HG02943 (cell line): ENCODE measurements around the gene DNM2.
"Not testable (repeated sequence)": the region's sequence is repeated elsewhere in the genome, so short reads cannot be mapped to it uniquely, and the experiment has no call there.

ENCODE experiments used
- ATAC-seq: cut with Tn5 transposase; IDR thresholded peaks from one replicate; pipeline ENCODE4 v1.9.1; 2021; ENCODE audit warnings: mild to moderate bottlenecking, low read depth, moderate library complexity; ENCODE audit not compliant: unreplicated experiment

The DNM2 gene

DNA sequence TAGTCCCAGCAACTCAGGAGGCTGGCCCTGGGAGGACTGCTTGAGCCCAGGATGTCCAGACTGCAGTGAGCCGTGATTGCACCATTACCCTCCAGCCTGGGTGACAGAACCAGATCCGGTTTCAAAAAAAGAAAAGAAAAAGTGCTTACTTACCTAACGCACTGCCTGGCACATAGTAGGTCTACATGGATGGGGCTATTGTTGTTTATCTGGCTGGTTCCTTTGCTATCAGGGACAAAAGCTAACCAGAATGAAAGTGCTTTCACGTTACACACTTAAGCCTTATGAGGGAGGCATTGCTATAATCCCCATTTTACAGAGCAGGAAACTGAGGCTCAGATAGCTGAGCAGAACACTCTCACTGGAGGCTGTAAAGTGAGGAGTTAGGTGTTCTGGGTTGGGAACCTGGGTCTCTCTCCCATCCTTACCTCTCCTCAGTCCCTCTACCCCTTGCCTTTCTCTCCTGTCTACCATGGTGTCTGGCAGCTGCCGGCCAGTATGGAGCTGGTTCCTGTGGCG is 2.8 kb downstream of the DNM2 start:
- ATAC-seq: no peak

DNA sequence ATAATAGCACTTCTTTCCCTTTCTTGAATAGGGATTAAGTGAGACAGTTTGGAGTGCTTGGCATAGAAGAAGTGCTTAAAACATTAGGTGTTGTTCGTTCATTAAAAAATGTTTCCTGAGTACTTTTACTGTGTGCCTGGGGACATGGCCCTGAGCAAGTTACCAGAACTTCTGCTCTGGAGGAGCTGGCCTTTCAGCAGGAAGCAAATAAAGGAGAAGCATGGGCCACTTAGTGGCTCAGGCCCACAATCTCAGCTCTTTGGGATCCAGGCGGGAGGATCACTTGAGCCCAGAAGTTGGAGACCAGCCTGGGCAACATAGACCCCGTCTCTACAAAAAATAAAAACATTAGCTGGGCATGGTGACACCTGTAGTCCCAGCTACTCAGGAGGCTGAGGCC is 5.7 kb downstream of the DNM2 start:
- ATAC-seq: no peak

DNA sequence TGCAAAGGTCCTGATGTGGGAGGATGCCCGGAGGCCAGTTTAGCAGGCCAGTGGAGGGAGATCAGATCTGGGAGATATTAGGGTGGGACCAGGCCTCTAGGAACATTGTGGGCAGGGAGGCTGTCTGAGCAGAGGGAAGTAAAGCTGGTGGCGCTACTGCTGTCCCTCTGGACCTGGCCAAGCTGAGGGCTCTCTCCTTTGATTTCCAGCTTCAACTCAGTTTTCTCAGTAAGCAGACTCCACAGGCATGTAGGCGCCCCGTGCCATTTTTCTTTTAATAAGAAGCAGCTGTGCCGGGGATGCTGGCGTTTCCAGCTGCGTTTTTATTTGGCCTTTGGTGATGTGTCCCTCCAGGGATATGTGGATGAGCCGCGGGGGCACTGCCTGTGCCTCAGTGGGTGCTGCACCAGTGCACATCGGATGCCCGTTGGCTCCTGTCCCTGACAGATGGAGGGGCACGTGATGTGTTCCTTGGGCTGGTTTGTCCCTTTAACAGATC is 6.7 kb downstream of the DNM2 start:
- no peak for ATAC-seq

DNA sequence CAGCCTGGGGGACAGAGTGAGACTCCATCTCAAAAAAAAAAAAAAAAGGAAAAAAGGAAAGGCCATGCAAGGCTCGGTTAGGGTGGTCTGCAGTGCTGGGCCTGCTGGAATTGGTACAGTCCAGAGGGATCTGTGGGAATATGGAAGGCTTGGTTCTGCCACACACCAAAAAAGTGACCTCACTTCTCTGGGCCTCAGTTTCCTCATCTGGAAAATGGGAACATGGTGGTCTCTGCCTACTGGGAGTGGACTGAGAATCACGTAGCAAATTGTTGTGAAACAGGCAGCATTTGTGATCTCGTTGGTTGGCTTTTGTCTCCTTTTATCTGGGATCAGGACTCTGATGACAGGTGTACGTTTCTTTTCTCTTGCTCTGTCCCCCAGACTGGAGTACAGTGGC is 7.5 kb downstream of the DNM2 start:
- ATAC-seq: no peak

DNA sequence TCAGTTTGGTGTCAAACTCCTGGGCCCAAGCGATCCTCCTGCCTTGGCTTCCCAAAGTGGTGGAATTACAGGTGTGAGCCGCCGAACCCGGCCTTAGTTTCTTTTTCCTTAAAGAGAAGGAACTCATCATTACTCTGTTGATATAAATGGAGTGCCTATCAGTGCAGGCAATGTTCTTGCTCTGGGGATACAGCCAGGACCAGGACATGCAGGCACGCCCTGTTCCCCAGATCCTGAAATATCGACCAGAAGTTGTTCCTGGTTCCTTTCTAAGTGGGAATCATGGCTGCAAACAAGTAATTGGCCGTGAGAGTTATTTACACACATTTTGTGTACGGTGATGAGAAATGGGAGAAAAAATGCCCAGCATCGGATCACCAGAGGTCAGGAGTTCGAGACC is 8.4 kb downstream of the DNM2 start:
- ATAC-seq: no peak

DNA sequence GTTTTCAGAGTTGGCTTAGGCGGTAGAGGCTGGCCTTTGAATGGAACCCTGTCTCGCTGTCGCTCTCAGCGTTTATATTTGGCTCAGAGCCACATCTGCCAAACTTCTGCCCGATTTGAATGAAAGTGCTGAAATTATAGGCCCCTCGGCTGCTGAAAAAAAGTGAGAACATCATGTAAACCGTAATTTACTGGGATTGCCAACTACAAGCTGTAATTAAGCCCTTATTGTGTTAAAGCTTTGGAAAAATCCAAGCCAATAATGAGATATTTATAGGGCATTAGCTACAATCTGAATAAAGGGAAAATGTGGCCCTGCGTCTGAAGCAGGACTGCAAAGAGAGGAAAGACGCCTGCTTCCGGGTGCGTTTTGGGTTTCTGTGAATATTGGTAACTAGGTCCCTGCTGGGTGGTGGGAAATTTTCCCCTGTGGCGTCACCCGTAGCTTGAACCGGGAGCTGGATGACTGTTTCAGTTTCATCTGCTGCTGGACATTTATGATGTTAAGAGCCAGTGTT is 9.9 kb downstream of the DNM2 start:
- ATAC-seq: no peak

DNA sequence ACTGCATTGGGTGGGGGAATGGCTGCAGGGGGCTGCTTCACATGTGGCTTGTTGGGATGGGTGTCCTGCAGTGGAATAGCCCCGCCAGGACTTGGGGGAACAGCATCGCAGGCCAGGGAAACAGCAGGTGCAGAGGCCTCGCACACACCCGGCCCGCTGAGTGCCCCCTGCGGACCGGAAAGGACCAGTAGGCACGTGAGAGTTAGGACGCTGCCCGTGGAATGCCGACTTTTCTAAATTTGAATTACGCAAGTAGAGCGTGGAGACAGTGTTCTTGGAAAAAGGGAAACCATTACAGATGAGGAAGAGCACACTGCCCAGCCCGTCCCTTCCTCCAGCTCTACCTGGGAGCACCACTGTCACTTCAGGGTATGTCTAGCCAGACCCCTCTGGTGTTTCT is 11.5 kb downstream of the DNM2 start:
- ATAC-seq: no peak

DNA sequence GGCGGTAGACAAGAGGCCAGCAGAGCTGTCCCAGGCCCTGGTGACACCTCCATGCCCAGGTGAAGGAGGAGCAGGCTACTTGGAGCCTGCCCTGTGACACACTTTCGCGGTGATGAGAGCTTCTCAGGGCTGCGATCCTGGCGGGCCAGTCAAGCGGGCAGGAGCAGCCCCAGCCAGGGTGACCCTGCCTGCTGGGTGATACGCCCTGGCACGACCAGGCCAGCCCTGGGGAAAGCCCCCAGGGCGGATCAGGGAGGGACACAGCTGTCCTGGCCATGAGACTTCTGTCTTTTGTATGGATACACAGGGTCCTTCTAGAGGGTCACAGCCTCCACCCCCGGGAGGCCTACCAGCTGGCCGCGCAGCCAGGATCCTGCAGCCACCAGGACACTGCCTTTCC is 13.1 kb downstream of the DNM2 start:
- no peak for ATAC-seq

DNA sequence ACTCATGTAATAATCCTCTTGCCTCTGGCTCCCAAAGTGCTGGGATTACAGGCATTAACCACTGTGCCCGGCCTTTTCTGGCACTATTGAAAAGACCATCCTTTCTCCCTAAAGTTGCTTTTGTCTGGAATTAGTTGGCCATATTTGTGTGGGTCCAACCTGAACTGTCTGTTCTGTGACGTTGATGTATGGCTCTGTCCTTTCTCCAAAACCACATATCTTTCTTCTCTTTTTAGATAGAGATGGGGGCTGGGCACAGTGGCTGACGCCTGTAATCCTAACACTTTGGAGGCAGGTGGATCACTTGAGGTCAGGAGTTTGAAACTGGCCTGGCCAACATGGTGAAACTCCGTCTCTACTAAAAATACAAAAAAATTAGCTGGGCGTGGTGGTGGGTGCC is 17.9 kb downstream of the DNM2 start:
- no peak for ATAC-seq

DNA sequence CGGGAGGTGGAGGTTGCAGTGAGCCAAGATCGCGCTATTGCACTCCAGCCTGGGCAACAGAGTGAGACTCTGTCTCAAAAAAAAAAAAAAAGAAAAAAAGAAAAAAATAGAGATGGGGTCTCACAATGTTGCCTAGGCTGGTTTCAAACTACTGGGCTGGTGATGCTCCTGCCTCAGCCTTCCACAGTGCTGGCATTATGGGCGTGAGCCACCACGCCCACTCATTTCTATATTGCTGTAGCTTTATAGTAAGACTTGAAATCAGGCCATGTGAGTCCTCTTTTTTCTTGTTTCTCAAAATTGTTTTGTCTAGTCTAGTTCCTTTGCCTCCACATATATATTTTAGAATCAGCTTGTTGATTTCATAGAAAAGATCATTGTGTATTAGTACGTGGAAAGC is 18.3 kb downstream of the DNM2 start:
- no peak for ATAC-seq

DNA sequence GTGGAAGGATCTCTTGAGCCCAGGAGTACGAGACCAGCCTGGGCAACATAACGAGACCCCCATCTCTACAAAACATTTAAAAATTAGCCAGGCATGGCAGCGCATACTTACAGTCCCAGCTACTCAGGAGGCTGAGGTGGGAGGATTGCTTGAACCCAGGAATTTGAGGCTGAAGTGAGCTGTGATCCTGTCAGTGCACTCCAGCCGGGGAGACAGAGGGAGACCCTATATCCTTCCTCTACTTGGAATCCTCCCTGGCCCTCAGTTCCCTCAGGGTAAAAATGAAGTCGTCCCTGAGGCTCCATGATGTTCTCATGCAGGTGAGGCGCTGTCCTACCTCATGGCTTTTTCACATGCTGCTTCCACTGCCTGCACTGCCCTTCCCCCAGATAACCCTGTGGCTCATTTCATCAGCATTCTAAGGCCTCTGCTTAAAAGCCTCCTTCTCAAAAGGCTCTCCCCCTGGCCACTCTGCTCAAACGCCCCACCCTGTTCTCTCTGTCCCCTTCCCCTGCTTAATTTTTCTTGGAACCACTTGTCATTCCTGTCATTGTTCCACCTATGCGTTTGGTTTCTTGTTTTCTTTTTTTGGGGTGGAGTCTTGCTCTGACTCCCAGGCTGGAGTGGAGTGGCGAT is 19.2 kb downstream of the DNM2 start:
- no peak for ATAC-seq

DNA sequence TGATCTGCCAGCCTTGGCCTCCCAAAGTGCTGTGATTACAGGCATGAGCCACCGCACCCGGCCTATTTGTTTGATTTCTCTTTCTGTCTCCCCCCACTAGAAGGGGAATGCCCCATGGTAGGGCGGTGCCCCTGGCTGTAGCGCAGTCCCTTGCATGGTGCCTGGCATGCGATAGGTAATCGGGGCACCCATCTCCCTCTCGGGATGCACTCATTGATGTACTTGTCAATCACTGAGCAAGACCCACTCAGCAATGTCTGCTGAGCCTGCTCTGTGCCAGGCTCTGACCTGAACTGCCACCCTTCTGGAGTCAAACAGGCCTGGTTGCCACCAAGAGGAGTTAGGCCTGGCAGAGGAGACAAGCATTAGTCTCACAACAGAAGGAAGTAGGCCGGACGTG is 19.8 kb downstream of the DNM2 start:
- ATAC-seq: no peak

DNA sequence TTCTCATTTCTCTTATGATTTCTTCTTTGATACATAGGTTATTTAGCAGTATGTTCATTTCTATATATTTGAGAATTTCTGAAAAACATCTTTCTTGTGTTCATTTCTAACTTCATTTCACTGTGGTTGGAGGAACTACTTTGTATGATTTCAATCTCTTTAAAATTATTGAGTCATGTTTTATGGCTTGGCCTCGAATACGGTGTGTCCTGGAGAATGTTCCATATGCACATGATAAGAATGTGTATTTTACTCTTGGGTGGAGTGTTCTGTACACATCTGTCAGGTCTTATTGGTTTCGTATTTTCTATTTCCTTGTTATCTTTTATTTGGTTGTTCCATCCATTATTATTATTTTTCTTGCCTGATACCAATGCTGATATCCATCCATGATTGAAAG is 22.9 kb downstream of the DNM2 start:
- ATAC-seq: no peak

DNA sequence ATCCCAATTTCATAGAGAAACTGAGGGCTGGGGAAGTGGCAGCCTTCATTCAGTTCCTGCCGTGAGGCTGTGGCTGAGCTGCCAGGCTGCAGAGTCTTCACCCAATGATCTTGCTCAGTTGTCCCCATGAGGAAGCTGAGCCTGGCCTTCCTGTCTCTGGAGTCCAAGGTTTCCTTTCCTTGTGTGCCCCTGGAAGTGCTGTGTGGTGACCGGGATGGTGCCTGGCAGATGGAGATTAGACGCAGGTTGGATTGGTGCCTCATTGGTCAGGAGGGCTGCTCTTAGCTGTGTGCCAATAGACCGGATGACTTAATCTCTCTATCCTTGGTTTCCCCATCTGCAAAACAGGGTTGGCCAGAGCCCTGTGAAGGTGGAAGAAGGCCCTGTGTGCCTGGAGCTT is 24.6 kb downstream of the DNM2 start:
- no peak for ATAC-seq

DNA sequence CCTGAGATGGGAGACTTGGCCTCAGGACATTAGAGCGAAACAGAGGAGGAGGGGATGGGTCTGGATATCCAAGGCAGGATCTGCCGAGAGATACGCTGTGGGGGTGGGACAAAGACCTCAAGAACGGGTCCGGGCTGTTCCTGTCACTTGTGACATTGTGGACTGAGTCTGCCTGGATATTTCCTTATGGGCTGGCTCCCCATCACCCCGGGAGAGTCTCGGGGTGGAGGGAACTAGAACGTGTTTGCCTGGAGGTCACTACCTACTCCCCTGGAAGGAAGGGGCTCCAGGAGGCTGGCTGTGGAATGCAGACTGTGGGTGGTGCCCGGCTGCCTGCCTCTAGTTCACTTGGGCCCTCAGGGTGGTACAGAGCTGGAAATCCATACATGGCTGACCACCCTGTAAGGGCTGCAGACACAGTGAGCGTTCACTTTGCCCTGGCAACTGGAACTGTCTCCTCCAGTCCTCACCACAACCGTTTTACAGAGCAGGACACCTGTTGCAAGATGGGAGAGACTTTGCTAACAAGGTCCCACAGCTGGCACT is 26.4 kb downstream of the DNM2 start:
- no peak for ATAC-seq

DNA sequence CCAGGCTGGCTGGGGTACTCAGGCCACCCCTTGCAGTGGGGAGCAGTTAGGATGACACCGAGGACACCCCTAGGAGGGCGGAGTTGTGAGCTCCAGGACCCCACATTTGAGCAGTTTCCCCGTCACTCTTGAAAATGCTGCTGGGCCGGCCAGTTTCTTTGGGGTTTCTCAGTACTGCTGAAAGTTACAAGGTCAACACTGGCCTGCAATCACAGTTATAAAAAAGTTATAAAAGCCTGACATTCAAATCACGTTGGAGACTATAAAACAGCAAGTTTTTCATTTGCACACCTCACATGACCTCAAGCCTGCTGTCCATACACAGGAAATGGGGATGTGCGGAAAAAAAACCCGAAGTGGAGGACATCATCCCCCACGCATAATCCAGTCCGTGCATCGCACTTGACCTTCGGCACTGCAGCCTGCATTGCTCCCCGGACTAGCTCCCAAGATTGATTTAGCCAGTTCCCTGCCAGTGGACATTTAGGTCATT is 27.0 kb downstream of the DNM2 start:
- ATAC-seq: no peak

DNA sequence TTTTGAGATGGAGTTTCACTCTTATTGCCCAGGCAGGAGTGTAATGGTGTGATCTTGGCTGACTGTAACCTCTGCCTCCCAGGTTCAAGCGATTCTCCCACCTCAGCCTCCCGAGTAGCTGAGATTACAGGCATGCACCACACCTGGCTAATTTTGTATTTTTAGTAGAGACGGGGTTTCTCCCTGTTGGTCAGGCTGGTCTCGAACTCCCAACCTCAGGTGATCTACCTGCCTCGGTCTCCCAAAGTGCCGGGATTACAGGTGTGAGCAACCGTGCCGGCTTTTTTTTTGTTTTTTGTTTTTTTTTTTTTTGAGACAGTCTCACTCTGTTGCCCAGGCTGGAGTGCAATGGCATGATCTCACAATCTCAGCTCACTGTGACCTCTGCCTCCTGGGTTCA is 28.6 kb downstream of the DNM2 start:
- not testable (repeated sequence) for ATAC-seq

DNA sequence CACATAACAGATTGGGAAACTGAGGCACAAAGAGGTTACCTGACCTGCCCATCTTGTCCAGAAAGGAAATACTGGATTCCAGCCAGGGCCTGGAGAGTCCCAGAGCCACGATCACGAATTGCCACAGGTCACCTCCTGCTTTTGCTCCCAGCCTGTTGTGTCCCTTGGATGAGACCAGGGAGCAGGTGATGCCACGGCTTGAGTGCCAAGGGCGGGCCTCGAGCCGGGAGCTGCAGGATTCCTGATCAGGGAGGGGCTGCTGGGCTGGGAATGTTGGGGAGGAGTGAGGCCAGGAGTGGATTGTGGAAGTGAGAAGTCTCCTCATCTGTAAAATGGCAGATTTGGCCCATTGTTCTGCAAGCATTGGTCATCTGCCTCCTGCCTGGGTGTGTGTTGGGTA is 29.4 kb downstream of the DNM2 start:
- ATAC-seq: no peak

DNA sequence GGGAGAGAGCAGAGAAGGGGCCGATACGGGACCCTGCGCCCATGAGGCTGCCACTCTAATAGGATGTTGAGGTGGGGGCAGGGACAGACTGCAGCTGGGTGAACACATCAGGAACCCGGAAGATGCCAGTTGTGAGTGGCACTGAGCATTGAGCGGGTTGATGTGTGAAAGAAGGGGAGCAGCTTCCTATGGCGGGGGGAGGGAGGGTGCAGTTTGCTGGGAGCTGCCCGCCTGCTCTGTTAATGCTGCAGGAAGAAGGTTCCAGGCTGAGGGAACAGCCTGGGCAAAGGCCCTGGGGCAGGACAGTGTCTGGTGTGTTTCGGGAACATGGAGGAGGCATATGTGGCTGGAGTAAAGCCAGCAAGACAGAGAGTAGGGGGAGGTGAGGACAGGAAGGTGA is 29.8 kb downstream of the DNM2 start:
- no peak for ATAC-seq

DNA sequence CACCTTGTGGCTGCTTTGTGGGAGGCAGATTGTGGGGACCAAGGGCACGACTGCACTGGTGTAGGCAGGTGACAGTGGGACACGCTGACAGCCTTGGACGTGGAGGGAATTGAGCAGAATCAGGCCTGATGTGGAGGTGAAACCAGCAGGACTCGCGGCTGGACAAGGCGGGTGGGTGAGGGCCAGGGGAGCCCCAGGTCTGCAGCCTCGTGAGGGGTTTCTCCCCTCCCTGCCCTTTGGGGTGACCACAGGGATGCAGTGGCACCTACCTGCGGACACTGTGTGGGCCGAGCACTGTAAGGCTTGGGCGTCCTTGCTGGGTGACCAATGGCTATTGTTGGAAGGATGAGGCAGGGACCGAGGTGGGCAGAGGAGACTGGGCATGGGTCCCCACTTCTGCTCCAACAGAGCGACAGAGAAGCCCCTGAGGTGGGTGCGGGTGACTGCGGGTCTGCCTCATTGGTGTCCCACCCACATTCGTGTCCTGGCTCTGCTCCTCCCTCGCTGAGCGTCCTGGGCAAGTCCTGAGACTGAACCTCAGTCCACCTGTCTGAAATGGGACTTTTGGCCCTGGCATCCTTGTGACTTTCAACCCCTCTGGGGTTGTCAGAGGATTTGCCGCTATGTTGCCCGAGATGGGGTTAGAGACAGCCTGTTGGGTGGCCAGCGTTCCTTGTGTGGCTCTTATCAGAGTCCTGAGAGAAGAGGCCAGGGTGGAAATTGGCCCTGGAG is 30.5 kb downstream of the DNM2 start:
- ATAC-seq: no peak

DNA sequence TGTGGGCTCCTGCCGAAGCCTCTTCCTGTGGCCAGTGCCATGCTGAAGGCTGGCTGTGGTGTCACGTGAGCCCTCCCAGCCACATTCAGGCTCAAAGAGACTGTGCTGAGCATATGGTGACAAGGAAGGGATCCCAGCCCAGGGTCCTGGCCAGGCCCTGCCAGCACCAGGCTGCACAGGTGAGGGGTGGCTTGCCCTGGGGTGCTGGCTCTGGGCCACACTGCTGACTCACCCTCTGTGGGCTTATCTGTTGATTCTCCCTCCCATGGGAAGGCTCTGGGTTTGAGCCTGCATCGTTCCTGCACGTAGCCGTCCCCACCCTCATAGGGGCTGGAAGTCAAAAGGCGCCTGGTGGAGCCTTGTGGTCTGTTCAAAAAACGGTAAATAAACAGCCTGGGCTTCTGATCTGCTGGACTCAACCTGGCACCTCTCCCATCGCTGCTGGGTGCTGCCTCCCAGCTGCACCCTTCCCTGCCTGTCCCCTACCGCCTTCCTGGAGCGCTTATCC is 31.1 kb downstream of the DNM2 start:
- ATAC-seq: no peak
